ENCODE results near the gene PITRM1. TPM values are rescaled to one million over a fixed set of nuclear protein-coding genes. Genes with fewer than 3 reads are reported as not detected.

PITRM1 gene
- total and polyA plus RNA-seq, 7 donors, result 16.6 to 70.3 (median 48.5) TPM

DNA sequence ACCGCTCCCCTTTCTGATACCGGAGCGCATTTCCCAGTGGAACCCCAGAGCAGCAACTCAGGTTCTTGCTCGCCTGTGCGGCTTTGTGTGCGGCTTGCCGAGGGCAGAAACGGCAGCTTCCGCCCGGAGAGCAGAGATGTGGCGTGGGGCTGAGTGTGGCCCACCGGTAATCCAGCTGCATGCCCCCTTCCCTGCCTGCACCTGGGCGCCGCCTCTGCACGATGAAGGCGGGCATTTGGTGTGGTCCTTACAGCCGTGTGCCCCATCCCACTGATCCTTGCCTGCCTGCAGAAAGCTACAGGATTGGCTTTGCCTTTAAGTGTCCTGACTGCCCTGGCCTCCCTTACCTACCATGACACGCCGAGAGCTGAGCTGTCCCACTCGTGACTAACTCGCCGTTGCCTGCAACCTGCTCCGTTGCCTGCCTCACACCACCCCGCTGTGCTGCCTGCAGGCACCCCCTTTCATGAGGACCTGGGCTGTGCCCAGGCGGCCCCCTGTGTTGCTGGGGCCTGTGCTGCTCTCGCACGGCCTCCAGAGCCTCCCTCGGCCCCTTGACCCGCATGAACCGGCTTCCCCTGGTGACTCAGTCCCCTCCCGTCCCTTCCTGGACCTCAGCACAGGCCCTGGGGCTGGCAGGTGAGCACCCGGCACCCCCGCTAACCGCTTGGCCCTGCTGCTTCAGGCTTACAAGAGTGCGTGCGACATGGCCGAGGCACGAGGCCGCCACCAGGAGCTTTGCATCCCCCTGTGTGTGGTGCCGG lies 48.0 kb downstream of the PITRM1 start:
- WGBS, 2 donors, result 95 to 96% methylated on average over 40 of the region's 40 CpGs
- intact Hi-C loops (cut with DNase I), result no loop called here
- TF ChIP-seq POLR2AphosphoS5 (IDR thresholded peaks at IDR 0.05), result no peak
- TF ChIP-seq POLR2A (IDR thresholded peaks at IDR 0.05), result no peak
- TF ChIP-seq EP300 (IDR thresholded peaks at IDR 0.05), result no peak
- TF ChIP-seq, protein P1, sequence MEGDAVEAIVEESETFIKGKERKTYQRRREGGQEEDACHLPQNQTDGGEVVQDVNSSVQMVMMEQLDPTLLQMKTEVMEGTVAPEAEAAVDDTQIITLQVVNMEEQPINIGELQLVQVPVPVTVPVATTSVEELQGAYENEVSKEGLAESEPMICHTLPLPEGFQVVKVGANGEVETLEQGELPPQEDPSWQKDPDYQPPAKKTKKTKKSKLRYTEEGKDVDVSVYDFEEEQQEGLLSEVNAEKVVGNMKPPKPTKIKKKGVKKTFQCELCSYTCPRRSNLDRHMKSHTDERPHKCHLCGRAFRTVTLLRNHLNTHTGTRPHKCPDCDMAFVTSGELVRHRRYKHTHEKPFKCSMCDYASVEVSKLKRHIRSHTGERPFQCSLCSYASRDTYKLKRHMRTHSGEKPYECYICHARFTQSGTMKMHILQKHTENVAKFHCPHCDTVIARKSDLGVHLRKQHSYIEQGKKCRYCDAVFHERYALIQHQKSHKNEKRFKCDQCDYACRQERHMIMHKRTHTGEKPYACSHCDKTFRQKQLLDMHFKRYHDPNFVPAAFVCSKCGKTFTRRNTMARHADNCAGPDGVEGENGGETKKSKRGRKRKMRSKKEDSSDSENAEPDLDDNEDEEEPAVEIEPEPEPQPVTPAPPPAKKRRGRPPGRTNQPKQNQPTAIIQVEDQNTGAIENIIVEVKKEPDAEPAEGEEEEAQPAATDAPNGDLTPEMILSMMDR (IDR thresholded peaks at IDR 0.05), result no peak
- Histone ChIP-seq H3K36me3 (peaks cover 0 to 38% (median 8%) of the 10 kb centered on the region in 4 donors), H3K9me3 (no peaks in the 10 kb centered on the region), H3K27me3 (no peaks in the 10 kb centered on the region), H3K27ac (no peak overlapping the region), H3K4me1 (peaks cover 0 to 14% (median 9%) of the 10 kb centered on the region in 4 donors), H3K4me3 (no peak overlapping the region)
- no peak for DNase-seq

DNA sequence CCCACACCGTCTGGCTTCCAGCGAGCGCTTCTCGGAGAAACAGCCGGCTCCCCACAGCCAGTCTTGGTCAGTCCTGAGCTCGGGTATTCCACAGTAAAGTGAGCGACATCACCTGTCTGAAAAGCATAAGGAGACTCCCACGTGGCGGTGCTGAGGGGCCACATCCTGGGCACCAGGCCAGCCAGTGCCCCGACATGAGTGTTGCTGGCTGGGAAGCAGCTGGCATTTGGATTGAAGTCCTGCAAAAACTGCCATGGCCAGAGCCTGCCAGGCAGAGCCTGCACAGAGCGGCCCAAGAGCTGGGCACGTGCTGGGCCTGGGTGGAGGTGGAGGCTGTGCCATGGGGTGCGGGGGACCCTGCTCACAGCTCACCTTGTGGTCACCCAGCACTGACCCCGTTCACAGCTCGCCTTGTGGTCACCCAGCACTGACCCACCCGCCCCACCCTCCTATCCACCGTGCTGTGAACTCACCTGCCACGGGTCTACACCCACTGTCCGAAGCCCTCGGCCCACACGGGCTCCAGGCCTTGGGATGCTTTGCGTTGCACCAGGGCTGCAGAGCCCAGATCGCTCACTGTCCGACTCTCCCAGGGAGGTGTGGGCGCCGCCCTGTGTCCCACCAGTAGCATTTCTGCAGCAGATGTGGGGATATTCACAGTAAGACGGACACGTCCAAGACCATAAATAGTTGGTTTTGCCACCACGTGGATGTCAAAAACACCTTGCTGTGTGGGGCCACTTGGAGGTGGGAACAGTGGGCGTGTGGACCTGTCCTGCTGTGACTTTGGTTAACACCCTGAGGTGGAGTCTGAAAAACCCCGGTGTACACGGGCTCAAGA lies 48.8 kb downstream of the PITRM1 start:
- no peak overlapping the region for H3K27ac ChIP-seq
- H3K27me3 ChIP-seq, result no peaks in the 10 kb centered on the region
- no peaks in the 10 kb centered on the region for H3K9me3 ChIP-seq
- no peak for DNase-seq
- peaks cover 0 to 14% (median 9%) of the 10 kb centered on the region in 4 donors for H3K4me1 ChIP-seq
- intact Hi-C loops (cut with DNase I), result no loop called here
- WGBS, 2 donors, result 86 to 91% methylated on average over 32 of the region's 32 CpGs
- TF ChIP-seq POLR2A (IDR thresholded peaks at IDR 0.05) (no peak), POLR2AphosphoS5 (IDR thresholded peaks at IDR 0.05) (no peak), EP300 (IDR thresholded peaks at IDR 0.05) (no peak)
- TF ChIP-seq, protein P1 (IDR thresholded peaks at IDR 0.05), result no peak
- no peak overlapping the region for H3K4me3 ChIP-seq
- peaks cover 0 to 41% (median 7%) of the 10 kb centered on the region in 4 donors for H3K36me3 ChIP-seq

DNA sequence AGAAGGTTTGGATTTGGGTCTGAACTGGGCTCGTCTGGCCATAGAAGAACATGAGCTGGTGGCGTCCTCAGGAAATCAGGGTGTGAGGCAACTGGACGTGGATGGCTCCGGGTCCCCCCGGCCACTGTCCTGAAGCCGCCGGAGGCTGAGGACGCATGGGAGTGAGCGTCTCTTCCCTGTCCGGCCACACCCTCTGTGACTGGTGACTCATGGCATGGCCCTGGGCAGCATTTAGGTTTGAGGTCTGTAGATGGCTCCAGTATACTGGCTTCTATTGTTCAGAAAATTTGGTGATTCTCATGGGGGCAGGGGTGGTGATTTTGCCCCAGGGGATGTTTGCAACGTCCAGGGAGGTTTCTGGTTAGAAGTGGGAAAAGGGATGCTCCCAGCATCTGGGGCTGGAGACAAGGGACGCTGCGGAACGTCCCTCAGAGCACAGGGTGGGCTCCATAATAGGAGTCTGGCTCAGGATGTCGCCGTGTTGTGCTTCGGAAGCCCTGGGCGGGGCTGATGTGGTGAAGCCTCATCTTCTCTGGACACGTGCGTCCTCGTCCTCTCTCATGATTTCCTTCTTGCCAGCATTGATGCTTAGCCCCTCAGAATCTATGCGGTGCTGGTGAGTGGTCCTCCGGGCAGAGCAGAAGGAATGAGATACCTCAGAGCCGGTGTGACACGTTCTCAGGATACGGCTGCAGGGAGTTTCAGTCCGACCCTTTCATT lies 49.9 kb downstream of the PITRM1 start:
- H3K27ac ChIP-seq, result no peak overlapping the region
- no peak for TF ChIP-seq EP300 (IDR thresholded peaks at IDR 0.05)
- TF ChIP-seq POLR2AphosphoS5 (IDR thresholded peaks at IDR 0.05), result no peak
- TF ChIP-seq, protein P1 (IDR thresholded peaks at IDR 0.05), result no peak
- TF ChIP-seq POLR2A (IDR thresholded peaks at IDR 0.05), result no peak
- peaks cover 0 to 14% (median 9%) of the 10 kb centered on the region in 4 donors for H3K4me1 ChIP-seq
- DNase-seq, result no peak
- intact Hi-C loops (cut with DNase I), result no loop called here
- H3K36me3 ChIP-seq, result peaks cover 0 to 52% (median 6%) of the 10 kb centered on the region in 4 donors
- H3K4me3 ChIP-seq, result no peak overlapping the region
- no peaks in the 10 kb centered on the region for H3K27me3 ChIP-seq
- 95 to 96% methylated on average over 27 of the region's 27 CpGs for WGBS, 2 donors
- H3K9me3 ChIP-seq, result no peaks in the 10 kb centered on the region

DNA sequence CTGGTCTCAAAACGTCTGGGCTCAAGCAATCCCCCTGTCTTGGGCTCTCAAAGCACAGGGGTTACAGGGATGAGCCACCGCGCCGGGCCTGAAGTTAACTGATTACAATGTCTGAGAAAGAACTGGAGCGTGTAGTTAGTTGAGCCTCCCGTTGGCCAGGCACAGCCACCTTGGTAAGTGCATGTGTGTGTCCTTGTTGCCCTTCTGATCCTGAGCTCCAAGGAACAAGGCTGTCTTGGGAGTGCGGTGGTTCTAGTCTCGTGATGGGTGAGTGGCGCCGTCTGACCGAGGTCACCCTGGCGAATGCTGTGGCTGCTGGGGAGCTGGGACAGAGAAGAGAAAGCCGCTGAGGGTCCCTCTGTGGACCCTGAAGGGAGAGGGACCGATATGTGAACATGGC lies 50.5 kb downstream of the PITRM1 start:
- Histone ChIP-seq H3K27me3 (no peaks in the 10 kb centered on the region), H3K36me3 (peaks cover 0 to 58% (median 10%) of the 10 kb centered on the region in 4 donors), H3K9me3 (no peaks in the 10 kb centered on the region), H3K27ac (no peak overlapping the region), H3K4me1 (peaks cover 0 to 10% (median 7%) of the 10 kb centered on the region in 4 donors), H3K4me3 (no peak overlapping the region)
- intact Hi-C loops (cut with DNase I), result no loop called here
- TF ChIP-seq POLR2AphosphoS5 (IDR thresholded peaks at IDR 0.05) (no peak), POLR2A (IDR thresholded peaks at IDR 0.05) (no peak)
- TF ChIP-seq, protein P1 (IDR thresholded peaks at IDR 0.05), result no peak
- DNase-seq, result no peak
- 90 to 93% methylated on average over 14 of the region's 14 CpGs for WGBS, 2 donors
